GM12801 (cell line): ENCODE measurements around the gene GPR21.

Experiments
- TF ChIP-seq, protein P1 (sequence below): IDR thresholded peaks from one replicate; pipeline ENCODE4 v1.5.1; 2011; ENCODE audit warnings: control low read depth; ENCODE audit not compliant: insufficient read length; ENCODE audit errors: extremely low read depth

GPR21 gene

DNA sequence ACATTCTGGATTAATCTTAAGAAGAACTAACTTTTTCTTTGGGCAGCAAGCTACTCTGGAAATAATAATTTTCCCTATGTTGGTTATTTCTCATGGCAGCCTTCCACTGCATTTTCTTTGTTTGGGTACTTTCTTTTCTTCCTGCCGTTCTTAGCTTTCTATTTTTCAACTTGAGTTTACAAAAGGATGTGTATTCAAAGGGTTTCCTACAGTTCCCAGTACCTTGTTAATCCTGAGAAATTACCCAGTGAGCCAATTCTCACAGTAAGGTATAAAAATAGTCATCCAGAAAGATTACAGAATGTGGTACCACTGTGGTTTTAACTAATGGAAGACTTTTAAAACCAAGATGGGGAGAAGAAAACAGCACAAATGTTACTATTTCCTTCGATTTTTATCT, 20.2 kb downstream of the GPR21 start:
- TF ChIP-seq, protein P1, sequence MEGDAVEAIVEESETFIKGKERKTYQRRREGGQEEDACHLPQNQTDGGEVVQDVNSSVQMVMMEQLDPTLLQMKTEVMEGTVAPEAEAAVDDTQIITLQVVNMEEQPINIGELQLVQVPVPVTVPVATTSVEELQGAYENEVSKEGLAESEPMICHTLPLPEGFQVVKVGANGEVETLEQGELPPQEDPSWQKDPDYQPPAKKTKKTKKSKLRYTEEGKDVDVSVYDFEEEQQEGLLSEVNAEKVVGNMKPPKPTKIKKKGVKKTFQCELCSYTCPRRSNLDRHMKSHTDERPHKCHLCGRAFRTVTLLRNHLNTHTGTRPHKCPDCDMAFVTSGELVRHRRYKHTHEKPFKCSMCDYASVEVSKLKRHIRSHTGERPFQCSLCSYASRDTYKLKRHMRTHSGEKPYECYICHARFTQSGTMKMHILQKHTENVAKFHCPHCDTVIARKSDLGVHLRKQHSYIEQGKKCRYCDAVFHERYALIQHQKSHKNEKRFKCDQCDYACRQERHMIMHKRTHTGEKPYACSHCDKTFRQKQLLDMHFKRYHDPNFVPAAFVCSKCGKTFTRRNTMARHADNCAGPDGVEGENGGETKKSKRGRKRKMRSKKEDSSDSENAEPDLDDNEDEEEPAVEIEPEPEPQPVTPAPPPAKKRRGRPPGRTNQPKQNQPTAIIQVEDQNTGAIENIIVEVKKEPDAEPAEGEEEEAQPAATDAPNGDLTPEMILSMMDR: no peak

DNA sequence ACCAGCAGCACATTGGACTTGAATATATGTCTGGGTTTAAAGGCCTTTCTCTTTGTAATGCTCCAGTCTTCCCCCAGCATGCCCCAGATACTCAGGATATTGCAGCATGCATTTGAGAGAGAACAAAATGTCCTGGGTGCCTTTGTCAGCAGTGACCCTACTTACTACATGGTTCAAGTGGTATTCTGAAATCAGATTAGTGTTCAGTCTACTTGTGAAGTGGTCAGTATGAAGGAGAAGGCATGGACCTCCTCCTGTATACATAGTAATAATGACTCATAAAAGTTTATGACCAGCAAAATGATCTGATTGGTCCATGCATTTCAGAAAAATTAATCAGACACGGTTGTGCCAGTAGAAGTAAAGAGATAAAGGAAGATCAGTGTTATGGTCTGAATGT, 25.4 kb downstream of the GPR21 start:
- TF ChIP-seq, protein P1: no peak

DNA sequence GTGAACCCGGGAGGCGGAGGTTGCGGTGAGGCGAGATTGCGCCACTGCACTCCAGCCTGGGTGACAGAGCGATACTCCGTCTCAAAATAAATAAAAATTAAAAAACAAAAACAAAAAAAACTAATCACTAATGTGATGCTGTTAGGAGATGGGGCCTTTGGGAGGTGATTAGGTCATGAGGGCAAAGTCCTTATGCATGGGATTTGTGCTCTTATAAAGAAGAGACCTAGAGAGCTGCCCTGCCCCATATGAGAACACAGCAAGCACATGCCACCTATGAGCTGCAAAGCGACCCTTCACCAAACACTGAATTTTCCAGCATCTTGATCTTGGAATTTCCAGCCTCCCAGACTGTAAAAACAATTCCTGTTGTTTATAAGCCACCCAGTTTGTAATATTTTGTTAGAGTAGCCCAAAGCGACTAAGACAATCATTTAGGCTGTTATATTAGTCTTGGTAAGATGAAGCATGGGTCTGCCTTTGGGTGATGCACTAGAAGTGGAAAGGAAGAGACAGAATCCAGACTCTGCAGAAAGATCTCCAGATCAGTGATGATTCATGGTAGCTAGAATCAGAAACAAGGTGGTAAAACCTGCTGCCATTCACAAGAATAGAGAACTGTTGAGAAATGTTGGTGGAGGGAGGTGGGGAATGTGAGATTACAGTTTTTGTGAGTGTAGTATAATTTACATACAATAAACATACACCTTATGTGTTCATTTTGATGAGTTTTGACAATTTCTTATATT, 26.2 kb downstream of the GPR21 start:
- TF ChIP-seq, protein P1: no peak

DNA sequence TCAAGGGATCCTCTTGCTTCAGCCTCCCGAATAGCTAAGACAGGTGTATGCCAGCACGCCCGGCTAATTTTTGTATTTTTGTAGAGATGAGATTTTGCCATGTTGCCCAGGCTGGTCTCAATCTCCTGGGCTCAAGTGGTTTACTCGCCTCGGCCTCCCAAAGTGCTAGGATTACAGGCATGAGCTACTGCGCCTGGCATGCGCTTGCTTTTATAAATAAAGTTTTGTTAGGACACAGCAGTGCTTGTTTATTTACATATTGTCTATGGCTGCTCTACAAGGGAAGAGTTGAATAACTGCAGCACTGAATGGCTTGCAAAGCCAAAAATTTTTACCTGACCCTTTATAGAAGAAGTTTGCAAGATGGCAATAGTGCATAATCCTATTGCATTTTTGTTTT, 27.7 kb downstream of the GPR21 start:
- TF ChIP-seq, protein P1: no peak

DNA sequence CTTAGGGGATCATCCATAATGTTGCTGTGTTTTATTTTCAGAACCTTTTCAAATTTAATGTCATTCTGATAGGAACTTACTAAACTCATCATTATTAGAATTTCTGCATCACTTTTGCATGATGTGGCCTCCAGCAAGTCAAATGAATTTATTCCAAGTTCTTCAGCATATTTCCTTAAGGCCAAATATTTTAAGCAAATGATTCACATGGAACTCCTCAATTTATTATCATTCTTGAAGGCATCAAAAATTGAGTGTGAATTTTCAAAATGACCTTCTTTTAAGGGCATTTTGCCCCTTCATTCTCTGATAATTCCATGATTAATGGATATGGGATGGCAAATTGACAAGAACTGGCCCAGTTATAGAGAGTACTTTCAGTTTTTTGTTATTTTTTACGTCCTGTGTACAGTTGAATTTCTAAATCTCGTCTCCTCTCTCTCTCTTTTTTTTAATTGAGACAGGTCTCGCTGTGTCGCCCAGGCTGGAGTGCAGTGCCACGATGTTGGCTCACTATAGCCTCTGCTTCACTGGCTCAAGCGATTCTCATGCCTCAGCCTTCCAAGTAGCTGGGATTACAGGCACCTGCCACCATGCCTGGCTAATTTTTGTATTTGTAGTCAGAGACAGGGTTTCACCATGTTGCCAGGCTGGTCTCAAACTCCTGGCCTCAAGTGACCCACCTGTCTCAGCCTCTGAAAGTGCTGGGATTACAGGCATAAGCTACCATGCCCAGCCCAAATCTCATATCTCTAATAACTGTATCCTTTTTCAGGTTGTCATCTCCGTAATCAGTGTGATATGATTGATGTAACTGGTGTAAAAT, 29.1 kb downstream of the GPR21 start:
- TF ChIP-seq, protein P1: no peak

DNA sequence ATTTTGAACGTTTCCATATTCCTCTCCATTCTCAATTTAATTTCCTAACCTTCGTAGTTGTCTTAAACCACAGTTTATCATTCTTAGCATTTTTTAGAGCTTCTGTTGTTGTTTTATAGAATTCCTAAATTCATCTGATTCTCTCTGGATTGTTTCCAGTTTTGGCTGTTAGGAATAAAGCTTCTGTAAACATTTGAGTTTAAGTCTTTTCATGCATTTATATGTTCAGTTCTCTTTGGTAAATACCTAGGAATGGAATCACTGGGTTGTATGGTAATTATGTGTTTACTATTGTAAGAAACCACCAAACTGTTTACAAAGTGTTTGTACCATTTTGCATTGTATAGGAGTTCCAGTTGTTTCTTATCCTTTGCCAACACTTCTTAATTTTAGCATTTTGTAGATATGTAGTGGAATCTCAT, 29.7 kb downstream of the GPR21 start:
- TF ChIP-seq, protein P1: no peak

DNA sequence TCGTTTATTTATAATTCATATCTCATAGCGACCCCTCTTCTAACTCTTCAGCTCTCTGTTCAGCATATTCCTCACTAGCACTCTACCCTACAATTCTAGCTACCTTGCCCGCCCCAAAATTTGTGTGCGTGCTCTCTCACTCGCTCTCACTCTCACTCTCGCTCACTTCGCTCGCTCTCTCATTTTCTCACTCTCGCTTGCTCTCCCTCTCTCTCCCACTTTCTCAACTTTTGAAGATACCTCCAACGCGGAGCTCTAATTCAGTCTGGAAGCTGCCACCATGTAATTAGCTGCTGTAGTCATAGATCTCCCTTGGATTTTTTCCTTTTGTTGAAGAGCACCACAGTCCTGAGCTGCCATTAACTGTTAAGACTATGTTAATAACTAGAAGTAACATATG, 30.4 kb downstream of the GPR21 start:
- TF ChIP-seq, protein P1: no peak
